GM23248 (cell line): Measurements from ENCODE around the gene KRTAP6-3. TPM values are rescaled to one million over a fixed set of nuclear protein-coding genes. Genes with fewer than 3 reads are reported as not detected.

Experiments used
- DNase-seq: peaks from one replicate; pipeline ENCODE4 v3.0.0-alpha.2; 2015
- H2AFZ ChIP-seq: fragments of 200-600 bp; sonication (generic); 2 replicates; pipeline ENCODE4 v1.6.1; 2016; ENCODE audit warnings: antibody characterized with exemption
- H3F3A ChIP-seq: fragments of 200-600 bp; sonication (generic); 2 replicates; pipeline ENCODE4 v1.6.1; 2016; ENCODE audit warnings: mild to moderate bottlenecking, antibody characterized with exemption, mixed run types; ENCODE audit not compliant: insufficient read depth
- H3K27ac ChIP-seq: fragments of 200-600 bp; sonication (generic); 2 replicates; pipeline ENCODE4 v1.5.1; 2016; ENCODE audit warnings: mild to moderate bottlenecking
- H3K27me3 ChIP-seq: fragments of 200-600 bp; sonication (generic); replicated peaks from 2 replicates; pipeline ENCODE4 v1.6.1; 2016; ENCODE audit warnings: mild to moderate bottlenecking; ENCODE audit not compliant: insufficient read depth
- H3K36me3 ChIP-seq: fragments of 200-600 bp; sonication (generic); 2 replicates; pipeline ENCODE4 v1.6.1; 2016; ENCODE audit warnings: low read depth, mild to moderate bottlenecking
- H3K4me1 ChIP-seq: fragments of 200-600 bp; sonication (generic); 2 replicates; pipeline ENCODE4 v1.6.1; 2016; ENCODE audit warnings: mild to moderate bottlenecking; ENCODE audit not compliant: insufficient read depth
- H3K4me2 ChIP-seq: fragments of 200-600 bp; sonication (generic); one replicate; pipeline ENCODE4 v1.6.1; 2016; ENCODE audit warnings: mild to moderate bottlenecking; ENCODE audit not compliant: unreplicated experiment
- H3K4me3 ChIP-seq: fragments of 200-600 bp; sonication (generic); 2 replicates; pipeline ENCODE4 v1.5.1; 2016; ENCODE audit warnings: mild to moderate bottlenecking
- H3K79me2 ChIP-seq: fragments of 200-600 bp; sonication (generic); 2 replicates; pipeline ENCODE4 v1.6.1; 2016; ENCODE audit warnings: mild to moderate bottlenecking; ENCODE audit not compliant: insufficient read depth
- H3K9ac ChIP-seq: fragments of 200-600 bp; sonication (generic); 2 replicates; pipeline ENCODE4 v1.6.1; 2016; ENCODE audit warnings: mild to moderate bottlenecking
- H3K9me2 ChIP-seq: fragments of 200-600 bp; sonication (generic); 2 replicates; pipeline ENCODE4 v1.6.1; 2016; ENCODE audit warnings: mixed run types, mild to moderate bottlenecking, moderate library complexity; ENCODE audit not compliant: insufficient read depth
- H3K9me3 ChIP-seq: fragments of 200-600 bp; sonication (generic); one replicate; pipeline ENCODE4 v1.6.1; 2017; ENCODE audit warnings: low read depth
- H4K20me1 ChIP-seq: fragments of 200-600 bp; sonication (generic); 2 replicates; pipeline ENCODE4 v1.6.0; 2016; ENCODE audit not compliant: insufficient read depth
- EZH2 ChIP-seq: fragments of 200-600 bp; sonication (generic); IDR thresholded peaks from 2 replicates; pipeline ENCODE4 v1.6.1; 2018; ENCODE audit warnings: antibody characterized with exemption, mild to moderate bottlenecking; ENCODE audit not compliant: insufficient read depth, poor library complexity, severe bottlenecking
- EZH2phosphoT487 ChIP-seq: fragments of 200-600 bp; sonication (generic); IDR thresholded peaks from 2 replicates; pipeline ENCODE4 v1.6.1; 2018; ENCODE audit warnings: antibody characterized with exemption, moderate library complexity, mild to moderate bottlenecking, low read depth; ENCODE audit not compliant: insufficient read depth
- WGBS, 2 experiments: methylation state at CpG; one replicate each; pipeline ENCODE4 v1.1.6; 2015 to 2017; ENCODE audit warnings: low lambda C conversion rate in 2 of 2, low coverage in 1 of 2; ENCODE audit errors: missing lambda C conversion rate in 2 of 2; 5-methylcytosine and 5-hydroxymethylcytosine counted together
- in situ Hi-C: fragments of 300-500 bp; cut with MboI; formaldehyde crosslinking; loops from 2 replicates; pipeline ENCODE4 v1.15.0; 2020
- polyA plus RNA-seq: library from polyadenylated mRNA; unstranded; fragments of >200 nt; fragmentation: Nextera tagmentation; extraction: Ambion mirVana; gene quantifications from 2 replicates; pipeline ENCODE4 v1.2.1, GENCODE V29; 2016
- total RNA-seq: library from RNA; depleted of rRNA; stranded (reverse); fragments of >200 nt; shearing (Covaris generic); gene quantifications from 2 replicates; pipeline ENCODE4 v1.2.3, GENCODE V29; 2014

KRTAP6-3 gene
- total and polyA plus RNA-seq, 2 experiments from 2014 or later, result not detected

GRCh38 chr21:30616125-30616524 is 23.9 kb downstream of the KRTAP6-3 start, which contains the start of gene KRTAP20-1:
TSS of gene KRTAP20-1 (plus strand) at chr21:30616425. CDS start at chr21:30616455, 30 bp downstream.
- no peaks in the 10 kb centered on the region for H3K27me3 ChIP-seq
- no peak for DNase-seq
- in situ Hi-C loops, result no loop called here
- H3K27ac ChIP-seq, result no peak within 1 kb of the TSS
- H2AFZ ChIP-seq, result no peak within 1 kb of the TSS
- H4K20me1 ChIP-seq, result no peaks in the 10 kb centered on the region
- no peaks in the 10 kb centered on the region for H3K4me1 ChIP-seq
- WGBS, 2 experiments, result 65 to 73% methylated on average over 2 of the region's 2 CpGs
- no peaks in the 10 kb centered on the region for H3K9me2 ChIP-seq
- no peaks in the 10 kb centered on the region for H3K79me2 ChIP-seq
- H3K9me3 ChIP-seq, result no peaks in the 10 kb centered on the region
- H3K4me2 ChIP-seq, result no peak within 1 kb of the TSS
- TF ChIP-seq EZH2phosphoT487, result no peak
- TF ChIP-seq EZH2, result no peak
- no peak within 1 kb of the TSS for H3K9ac ChIP-seq
- H3K36me3 ChIP-seq, result no peaks in the 10 kb centered on the region
- H3K4me3 ChIP-seq, result no peak within 1 kb of the TSS
- no peaks in the 10 kb centered on the region for H3F3A ChIP-seq

- no peak for TF ChIP-seq EZH2
- TF ChIP-seq EZH2phosphoT487, result no peak
- no peak for DNase-seq
- no peaks in the 10 kb centered on the region for H3K36me3 ChIP-seq
- H3K4me1 ChIP-seq, result no peaks in the 10 kb centered on the region
- no peaks in the 10 kb centered on the region for H3K9me2 ChIP-seq
- H4K20me1 ChIP-seq, result no peaks in the 10 kb centered on the region
- H3K27ac ChIP-seq, result no peak overlapping the region
- no peaks in the 10 kb centered on the region for H3K79me2 ChIP-seq
- no peaks in the 10 kb centered on the region for H3K9me3 ChIP-seq
- H2AFZ ChIP-seq, result no peak overlapping the region
- in situ Hi-C loops, result no loop called here
- no peak overlapping the region for H3K4me3 ChIP-seq
- H3F3A ChIP-seq, result no peaks in the 10 kb centered on the region
- H3K4me2 ChIP-seq, result no peak overlapping the region
- H3K27me3 ChIP-seq, result no peaks in the 10 kb centered on the region
- no peak overlapping the region for H3K9ac ChIP-seq
Measured at GRCh38 chr21:30620080-30620479, 27.8 kb downstream of the KRTAP6-3 start.

GRCh38 chr21:30620522-30620921 is 28.3 kb downstream of the KRTAP6-3 start, which contains the start of gene KRTAP20-4:
TSS of gene KRTAP20-4 (plus strand) at chr21:30620627.
- H3F3A ChIP-seq, result no peaks in the 10 kb centered on the region
- H3K9ac ChIP-seq, result no peak within 1 kb of the TSS
- TF ChIP-seq EZH2phosphoT487, result no peak
- no peak for TF ChIP-seq EZH2
- in situ Hi-C loops, result no loop called here
- no peaks in the 10 kb centered on the region for H3K9me3 ChIP-seq
- no peak for DNase-seq
- H4K20me1 ChIP-seq, result no peaks in the 10 kb centered on the region
- H3K4me2 ChIP-seq, result no peak within 1 kb of the TSS
- no peaks in the 10 kb centered on the region for H3K9me2 ChIP-seq
- H3K27ac ChIP-seq, result no peak within 1 kb of the TSS
- no peaks in the 10 kb centered on the region for H3K27me3 ChIP-seq
- H3K4me3 ChIP-seq, result no peak within 1 kb of the TSS
- H3K36me3 ChIP-seq, result no peaks in the 10 kb centered on the region
- 11 to 17% methylated on average over 3 of the region's 3 CpGs for WGBS, 2 experiments
- H3K79me2 ChIP-seq, result no peaks in the 10 kb centered on the region
- H2AFZ ChIP-seq, result no peak within 1 kb of the TSS
- H3K4me1 ChIP-seq, result no peaks in the 10 kb centered on the region

- no peaks in the 10 kb centered on the region for H3K4me1 ChIP-seq
- H3F3A ChIP-seq, result no peaks in the 10 kb centered on the region
- H3K4me2 ChIP-seq, result no peak overlapping the region
- TF ChIP-seq EZH2, result no peak
- TF ChIP-seq EZH2phosphoT487, result no peak
- no peak overlapping the region for H2AFZ ChIP-seq
- no peak overlapping the region for H3K9ac ChIP-seq
- no peaks in the 10 kb centered on the region for H3K9me2 ChIP-seq
- no peaks in the 10 kb centered on the region for H4K20me1 ChIP-seq
- H3K27me3 ChIP-seq, result no peaks in the 10 kb centered on the region
- in situ Hi-C loops, result no loop called here
- H3K27ac ChIP-seq, result no peak overlapping the region
- DNase-seq, result no peak
- no peaks in the 10 kb centered on the region for H3K79me2 ChIP-seq
- H3K36me3 ChIP-seq, result no peaks in the 10 kb centered on the region
- no peaks in the 10 kb centered on the region for H3K9me3 ChIP-seq
- no peak overlapping the region for H3K4me3 ChIP-seq
- 17 to 22% methylated on average over 3 of the region's 3 CpGs for WGBS, 2 experiments
Measured at GRCh38 chr21:30623362-30623761, 31.1 kb downstream of the KRTAP6-3 start.

GRCh38 chr21:30625449-30626165 is 33.4 kb downstream of the KRTAP6-3 start:
- no peaks in the 10 kb centered on the region for H3K36me3 ChIP-seq
- H4K20me1 ChIP-seq, result no peaks in the 10 kb centered on the region
- H3K27ac ChIP-seq, result no peak overlapping the region
- H3K9me3 ChIP-seq, result peaks cover 4% of the 10 kb centered on the region
- in situ Hi-C loops, result no loop called here
- TF ChIP-seq EZH2 (no peak), EZH2phosphoT487 (no peak)
- H3K4me1 ChIP-seq, result no peaks in the 10 kb centered on the region
- H3K4me2 ChIP-seq, result no peak overlapping the region
- 12 to 20% methylated on average over 4 of the region's 4 CpGs for WGBS, 2 experiments
- no peaks in the 10 kb centered on the region for H3F3A ChIP-seq
- no peak overlapping the region for H3K4me3 ChIP-seq
- H2AFZ ChIP-seq, result no peak overlapping the region
- H3K79me2 ChIP-seq, result no peaks in the 10 kb centered on the region
- DNase-seq, result no peak
- H3K27me3 ChIP-seq, result no peaks in the 10 kb centered on the region
- no peaks in the 10 kb centered on the region for H3K9me2 ChIP-seq
- H3K9ac ChIP-seq, result no peak overlapping the region
